ENCODE measurements around the gene CCN6.

Gene CCN6

GRCh38 chr6:112010328-112010727, 43.6 kb upstream of the CCN6 start:
- H3K4me3 ChIP-seq (ENCODE audit: low read depth, low read length): no peak overlapping the region
- DNase-seq (ENCODE audit: low read depth, low spot score): no peak
- TF ChIP-seq, protein P1, sequence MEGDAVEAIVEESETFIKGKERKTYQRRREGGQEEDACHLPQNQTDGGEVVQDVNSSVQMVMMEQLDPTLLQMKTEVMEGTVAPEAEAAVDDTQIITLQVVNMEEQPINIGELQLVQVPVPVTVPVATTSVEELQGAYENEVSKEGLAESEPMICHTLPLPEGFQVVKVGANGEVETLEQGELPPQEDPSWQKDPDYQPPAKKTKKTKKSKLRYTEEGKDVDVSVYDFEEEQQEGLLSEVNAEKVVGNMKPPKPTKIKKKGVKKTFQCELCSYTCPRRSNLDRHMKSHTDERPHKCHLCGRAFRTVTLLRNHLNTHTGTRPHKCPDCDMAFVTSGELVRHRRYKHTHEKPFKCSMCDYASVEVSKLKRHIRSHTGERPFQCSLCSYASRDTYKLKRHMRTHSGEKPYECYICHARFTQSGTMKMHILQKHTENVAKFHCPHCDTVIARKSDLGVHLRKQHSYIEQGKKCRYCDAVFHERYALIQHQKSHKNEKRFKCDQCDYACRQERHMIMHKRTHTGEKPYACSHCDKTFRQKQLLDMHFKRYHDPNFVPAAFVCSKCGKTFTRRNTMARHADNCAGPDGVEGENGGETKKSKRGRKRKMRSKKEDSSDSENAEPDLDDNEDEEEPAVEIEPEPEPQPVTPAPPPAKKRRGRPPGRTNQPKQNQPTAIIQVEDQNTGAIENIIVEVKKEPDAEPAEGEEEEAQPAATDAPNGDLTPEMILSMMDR (IDR thresholded peaks at IDR 0.05; ENCODE audit: insufficient read depth, low read length, missing control alignments): no peak
- POLR2A ChIA-PET: no interaction called here
- CTCF ChIA-PET: interaction anchor here (0.6 to 5.2 kb wide), 9 partner anchors 12 to 301 kb away, joined by 3 to 72 read pairs (median 5); no protein-coding TSS in a partner anchor

GRCh38 chr6:112013051-112013450, 40.9 kb upstream of the CCN6 start:
- ChIA-PET CTCF (interaction anchor here (1.8 to 7.4 kb wide), 2 partner anchors 16 kb away, joined by 4 to 28 read pairs; no protein-coding TSS in a partner anchor), POLR2A (no interaction called here)
- H3K4me3 ChIP-seq (ENCODE audit: low read depth, low read length): no peak overlapping the region
- DNase-seq (ENCODE audit: low read depth, low spot score): no peak
- TF ChIP-seq, protein P1 (IDR thresholded peaks at IDR 0.05; ENCODE audit: insufficient read depth, low read length, missing control alignments): no peak

DNA sequence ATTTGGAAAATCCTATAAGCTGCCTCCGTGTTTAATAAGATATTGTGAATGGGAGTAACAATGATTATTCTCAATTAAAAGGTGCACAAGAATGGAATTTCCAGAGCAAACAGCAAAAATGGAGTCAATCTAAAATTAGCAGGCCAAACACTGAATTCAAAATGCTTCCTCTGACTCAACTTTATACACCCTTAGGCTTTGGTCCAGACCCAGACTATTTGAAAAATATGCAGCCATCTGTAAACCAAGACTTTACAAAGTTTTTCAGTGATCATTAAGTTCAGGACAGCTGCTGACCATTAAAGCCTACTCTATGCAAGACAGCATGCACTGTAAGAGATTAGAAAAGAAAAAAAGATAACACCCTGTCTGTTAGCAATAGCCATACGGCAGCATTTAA, 39.4 kb upstream of the CCN6 start:
- no peak overlapping the region for H3K4me3 ChIP-seq (ENCODE audit: low read depth, low read length)
- ChIA-PET POLR2A (no interaction called here), CTCF (interaction anchor here (0.9 to 7.4 kb wide), 7 partner anchors 14 to 305 kb away, joined by 3 to 28 read pairs (median 13); no protein-coding TSS in a partner anchor)
- peak; percentile 68 for DNase-seq (ENCODE audit: low read depth, low spot score)
- TF ChIP-seq, protein P1 (IDR thresholded peaks at IDR 0.05; ENCODE audit: insufficient read depth, low read length, missing control alignments): no peak

DNA sequence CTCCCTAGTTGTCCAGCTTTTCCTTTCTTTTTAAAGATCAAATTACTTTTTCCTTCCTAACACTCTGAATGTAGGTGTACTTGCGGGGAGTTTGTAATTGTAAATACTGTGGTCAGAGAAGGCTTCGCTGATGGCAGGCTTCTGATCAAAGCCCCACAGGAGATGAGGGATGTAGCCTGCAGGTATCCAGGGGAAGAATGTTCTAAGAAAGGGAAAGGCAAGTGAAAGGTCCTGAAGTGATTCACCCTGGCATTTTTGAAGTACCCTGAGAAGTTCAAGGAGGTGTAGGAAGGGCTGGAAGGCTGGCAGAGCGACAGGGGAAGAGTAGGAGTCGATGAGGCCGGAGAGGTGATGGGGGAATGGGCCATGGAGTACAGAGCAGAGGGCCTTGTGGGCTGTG, 38.2 kb upstream of the CCN6 start:
- no peak for DNase-seq (ENCODE audit: low read depth, low spot score)
- ChIA-PET CTCF (interaction anchor here (1.1 to 7.4 kb wide), 6 partner anchors 8 to 306 kb away, joined by 3 to 28 read pairs (median 15); no protein-coding TSS in a partner anchor), POLR2A (no interaction called here)
- TF ChIP-seq, protein P1 (IDR thresholded peaks at IDR 0.05; ENCODE audit: insufficient read depth, low read length, missing control alignments): no peak
- no peak overlapping the region for H3K4me3 ChIP-seq (ENCODE audit: low read depth, low read length)

DNA sequence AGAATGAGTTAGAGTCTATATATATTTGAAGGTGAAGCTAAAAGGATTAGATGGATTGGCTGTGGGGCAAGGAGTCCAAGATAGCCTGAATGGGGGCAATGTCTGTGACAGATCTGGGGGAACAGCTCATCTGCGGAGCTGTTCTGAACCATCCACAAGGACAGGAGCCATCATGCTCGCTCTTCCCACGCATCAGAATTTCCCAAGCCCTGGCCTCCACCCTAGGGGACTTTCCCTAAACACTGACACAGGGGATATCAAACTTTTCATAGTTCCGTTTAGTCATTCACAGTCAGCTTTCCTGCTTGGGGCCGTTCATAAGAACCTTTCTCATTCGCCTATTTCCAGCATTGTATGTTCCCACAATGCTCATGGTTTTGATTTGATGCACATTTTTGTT, 37.6 kb upstream of the CCN6 start:
- POLR2A ChIA-PET: no interaction called here
- CTCF ChIA-PET: interaction anchor here (1.1 to 7.4 kb wide), 5 partner anchors 9 to 307 kb away, joined by 3 to 59 read pairs (median 13); no protein-coding TSS in a partner anchor
- DNase-seq (ENCODE audit: low read depth, low spot score): no peak
- TF ChIP-seq, protein P1 (IDR thresholded peaks at IDR 0.05; ENCODE audit: insufficient read depth, low read length, missing control alignments): no peak
- H3K4me3 ChIP-seq (ENCODE audit: low read depth, low read length): no peak overlapping the region

- no peak overlapping the region for H3K4me3 ChIP-seq (ENCODE audit: low read depth, low read length)
- TF ChIP-seq, protein P1 (IDR thresholded peaks at IDR 0.05; ENCODE audit: insufficient read depth, low read length, missing control alignments): no peak
- ChIA-PET CTCF (interaction anchor here (0.7 to 7.4 kb wide), 9 partner anchors 9 to 308 kb away, joined by 3 to 59 read pairs (median 5); no protein-coding TSS in a partner anchor), POLR2A (no interaction called here)
- no peak for DNase-seq (ENCODE audit: low read depth, low spot score)
Observed at GRCh38 chr6:112017169-112017568, 36.7 kb upstream of the CCN6 start.
